Stimulated activated naive B cell treated with anti-CD40 and anti-IgM and Interleukin-4, amounts not matched to agents 10 μg/mL and 1 μg/mL and 100 μg/mL, for 72 hours (primary cell): ENCODE data around the gene GREM2.

Experiments
- ATAC-seq, 2 donors: fragments of 150-1000 bp; cut with Tn5 transposase; replicated peaks; 2 replicates each; pipeline ENCODE4 v1.10.0; 2021; ENCODE audit warnings: moderate library complexity in 1 of 2
- DNase-seq: peaks from one replicate; pipeline ENCODE4 v3.0.0; 2021
- H3K27ac Mint-ChIP-seq: one replicate; pipeline ENCODE4 v1.8.0; 2022; ENCODE audit warnings: mild to moderate bottlenecking, mixed read lengths
- H3K27me3 Mint-ChIP-seq, 2 donors: one replicate each; pipeline ENCODE4 v1.8.0; 2022; ENCODE audit warnings: mixed read lengths in 2 of 2
- H3K36me3 Mint-ChIP-seq, 2 donors: one replicate each; pipeline ENCODE4 v1.8.0; 2022; ENCODE audit warnings: mixed read lengths in 2 of 2, mild to moderate bottlenecking in 1 of 2
- H3K4me1 Mint-ChIP-seq, 2 donors: one replicate each; pipeline ENCODE4 v1.8.0; 2022; ENCODE audit warnings: mixed read lengths in 2 of 2, mild to moderate bottlenecking in 1 of 2
- H3K4me3 Mint-ChIP-seq, 2 donors: one replicate each; pipeline ENCODE4 v1.8.0; 2022; ENCODE audit warnings: mild to moderate bottlenecking in 2 of 2, mixed read lengths in 2 of 2, moderate library complexity in 1 of 2
- H3K9me3 Mint-ChIP-seq, 2 donors: one replicate each; pipeline ENCODE4 v1.8.0; 2022; ENCODE audit warnings: mixed read lengths in 2 of 2, mild to moderate bottlenecking in 1 of 2

GREM2 gene

DNA sequence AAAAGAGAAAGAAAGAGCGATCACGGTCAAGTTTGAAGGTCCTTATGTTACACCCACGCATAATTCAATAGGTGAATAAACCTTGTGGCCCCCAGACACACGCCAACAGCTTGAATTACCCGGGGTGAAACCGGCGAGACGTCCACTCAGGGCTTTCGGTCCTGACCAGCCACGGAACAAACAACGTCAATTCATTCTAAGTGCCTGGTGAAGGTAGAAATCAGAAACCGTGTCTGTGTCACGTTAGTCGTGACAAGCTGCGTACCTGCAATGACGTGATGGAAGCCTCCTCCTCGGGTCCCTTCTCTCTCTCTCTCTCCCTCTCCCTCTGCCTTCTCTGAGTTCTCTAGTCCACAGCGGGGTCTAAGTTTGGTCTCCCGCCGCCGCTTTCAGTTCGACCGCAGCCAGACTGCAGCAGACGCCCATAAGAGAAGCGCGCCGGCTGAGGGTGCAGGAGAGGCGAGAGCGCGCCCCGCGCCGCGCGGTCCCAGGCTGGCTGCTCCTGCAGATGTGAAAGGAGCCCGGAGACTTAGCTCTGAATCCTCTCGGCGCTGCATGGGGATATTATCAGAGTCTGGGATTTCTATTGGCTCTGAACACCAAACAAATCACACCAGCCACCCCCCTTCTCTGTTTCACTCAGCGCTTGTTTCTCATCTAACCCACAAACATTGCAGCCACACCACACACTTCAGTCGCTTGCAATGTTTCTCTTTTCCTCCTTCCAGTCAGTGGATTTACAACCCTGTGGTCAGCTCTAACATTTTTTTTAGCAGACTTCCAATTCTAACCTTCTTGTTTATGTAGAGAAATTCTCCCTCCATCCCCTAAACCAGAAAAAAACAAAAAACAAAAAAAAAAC lies at the start of gene GREM2:
GREM2 (minus strand) TSS at position 537 of the 862 bp plus-strand sequence. CDS start 118,680 bp downstream, outside the sequence.
- peak; percentile 79 to 87 for ATAC-seq
- DNase-seq: no peak
- Mint-ChIP-seq H3K27me3 (peaks cover 36 to 37% of the 10 kb centered on the region in 2 donors), H3K4me1 (peaks cover 7 to 10% of the 10 kb centered on the region in 2 donors), H3K9me3 (no peaks in the 10 kb centered on the region), H3K4me3 (peak within 1 kb of the TSS; percentile 84 to 85), H3K36me3 (no peaks in the 10 kb centered on the region), H3K27ac (peak within 1 kb of the TSS; percentile 56)

DNA sequence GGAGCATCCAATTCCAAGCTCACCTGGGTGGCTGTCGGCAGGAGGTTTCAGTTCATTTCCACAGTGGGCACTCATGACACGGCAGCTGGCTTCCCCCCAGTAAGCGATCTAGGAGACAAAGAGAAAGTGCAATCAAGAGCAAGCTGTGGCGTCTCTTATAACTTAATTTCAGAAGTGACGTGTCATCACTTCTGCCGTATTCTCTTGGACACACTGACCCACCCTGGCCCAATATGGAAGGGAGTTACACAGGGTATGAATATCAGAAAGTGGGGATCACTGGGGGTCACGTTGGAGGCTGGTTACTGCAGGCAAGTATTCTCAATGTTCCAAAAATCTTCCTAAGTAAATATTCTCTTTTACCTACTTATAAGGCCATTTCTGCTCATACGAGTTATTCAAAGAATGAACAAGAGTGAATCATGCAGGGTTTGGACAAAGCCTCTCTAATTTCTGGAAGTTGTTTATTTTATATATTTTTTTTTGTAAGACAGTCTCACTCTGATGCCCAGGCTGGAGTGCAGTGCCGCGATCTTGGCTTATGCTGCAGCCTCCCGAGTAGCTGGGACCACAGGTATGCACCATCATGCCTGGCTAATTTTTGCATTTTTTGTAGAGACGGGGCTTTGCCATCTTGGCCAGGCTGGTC lies 46.5 kb upstream of the GREM2 start:
- no peak for DNase-seq
- Mint-ChIP-seq H3K27ac (no peak overlapping the region), H3K9me3 (peaks cover 0 to 1% of the 10 kb centered on the region in 2 donors), H3K4me3 (no peak overlapping the region), H3K27me3 (no peaks in the 10 kb centered on the region), H3K4me1 (no peaks in the 10 kb centered on the region), H3K36me3 (no peaks in the 10 kb centered on the region)
- no peak for ATAC-seq

DNA sequence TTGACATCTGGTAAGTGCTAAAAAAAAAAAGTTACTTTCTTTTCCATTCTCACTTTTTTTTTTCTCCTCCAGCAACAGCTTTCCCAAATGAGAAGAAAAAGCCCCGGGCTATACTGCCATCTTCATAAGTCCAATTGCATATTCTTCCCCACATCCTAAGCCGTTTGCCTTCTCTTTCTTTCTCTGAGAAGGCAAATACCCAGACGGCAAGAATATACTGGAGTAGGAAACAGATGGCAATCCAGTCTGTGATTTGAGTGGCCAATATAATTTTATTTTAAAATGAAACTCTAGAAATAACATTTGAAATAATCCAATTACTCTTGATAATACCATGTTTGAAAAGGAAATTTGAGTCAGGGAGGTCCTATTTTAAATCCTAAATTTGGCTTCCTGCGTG lies 44.6 kb upstream of the GREM2 start:
- no peaks in the 10 kb centered on the region for H3K4me1 Mint-ChIP-seq
- ATAC-seq: no peak
- peaks cover 1 to 7% of the 10 kb centered on the region in 2 donors for H3K9me3 Mint-ChIP-seq

DNA sequence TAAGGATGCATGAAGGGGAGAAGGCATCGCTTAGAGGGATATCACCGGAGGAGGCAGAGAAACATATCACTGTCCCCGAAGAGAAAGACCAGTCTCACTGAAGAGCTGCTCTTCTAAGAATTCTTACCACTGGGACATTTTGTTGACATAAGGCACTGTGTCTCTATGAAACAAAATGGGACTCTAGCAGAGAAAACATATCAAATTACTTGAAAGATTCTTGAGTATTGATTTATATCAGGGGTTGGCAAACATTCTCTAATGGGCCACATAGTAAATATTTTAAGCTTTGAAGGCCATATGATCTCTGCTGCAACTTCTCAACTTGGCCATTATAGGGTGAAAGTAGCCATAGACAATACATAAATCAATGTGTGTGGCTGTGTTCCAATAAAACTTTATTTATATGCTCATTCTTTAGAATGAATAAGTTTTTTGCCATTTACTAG lies 41.0 kb upstream of the GREM2 start:
- Mint-ChIP-seq H3K27ac (no peak overlapping the region), H3K4me1 (no peaks in the 10 kb centered on the region), H3K27me3 (no peaks in the 10 kb centered on the region), H3K36me3 (no peaks in the 10 kb centered on the region), H3K9me3 (peaks cover 1 to 7% of the 10 kb centered on the region in 2 donors), H3K4me3 (no peak overlapping the region)
- ATAC-seq (no peak), DNase-seq (no peak)

More for the DNA sequence above, 44.6 kb upstream of the GREM2 start:
- no peaks in the 10 kb centered on the region for H3K36me3 Mint-ChIP-seq
- H3K4me3 Mint-ChIP-seq: no peak overlapping the region
- DNase-seq: no peak
- no peak overlapping the region for H3K27ac Mint-ChIP-seq
- H3K27me3 Mint-ChIP-seq: no peaks in the 10 kb centered on the region

DNA sequence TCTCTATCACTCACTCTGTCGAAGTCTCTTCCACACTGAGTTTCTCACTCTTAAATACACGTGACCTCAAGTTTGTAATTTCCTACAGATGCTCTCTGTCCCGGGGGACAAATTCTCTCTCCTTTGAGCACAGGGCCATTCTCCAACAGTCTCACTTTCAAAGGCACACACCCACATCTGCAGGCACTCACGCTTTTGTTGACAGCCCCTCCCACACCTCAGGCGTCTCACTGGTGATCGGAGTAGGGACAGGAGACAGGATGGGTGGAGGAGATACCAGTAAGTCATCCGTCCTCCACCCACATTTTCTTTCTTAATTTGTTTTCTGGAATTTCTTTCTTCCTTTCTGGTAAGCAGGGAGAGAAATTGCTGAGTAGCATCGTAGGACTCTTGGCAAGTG lies 40.6 kb upstream of the GREM2 start:
- Mint-ChIP-seq H3K27ac (no peak overlapping the region), H3K36me3 (no peaks in the 10 kb centered on the region), H3K4me1 (no peaks in the 10 kb centered on the region), H3K4me3 (no peak overlapping the region), H3K27me3 (no peaks in the 10 kb centered on the region), H3K9me3 (peaks cover 1 to 7% of the 10 kb centered on the region in 2 donors)
- DNase-seq (no peak), ATAC-seq (no peak)

DNA sequence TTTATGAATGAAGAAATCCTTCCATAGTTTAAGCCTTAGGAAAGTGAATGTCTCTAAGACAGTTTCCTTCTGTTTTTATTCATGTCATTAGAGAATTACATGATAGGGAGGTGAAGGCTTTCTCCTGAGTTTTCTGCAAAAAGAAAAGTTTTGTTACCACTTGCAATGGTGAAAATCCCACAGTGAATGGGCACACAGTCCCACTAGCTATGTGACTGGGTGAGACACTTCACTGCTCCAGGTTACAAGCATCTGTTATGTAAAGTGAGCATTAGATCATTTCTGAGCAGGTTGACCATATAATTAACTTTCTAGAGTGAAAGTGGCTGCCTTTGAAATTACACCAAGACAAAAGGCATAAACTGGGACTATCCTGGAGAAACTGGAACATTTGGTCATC lies 38.9 kb upstream of the GREM2 start:
- Mint-ChIP-seq H3K4me1 (no peaks in the 10 kb centered on the region), H3K27me3 (no peaks in the 10 kb centered on the region), H3K9me3 (peaks cover 3 to 7% of the 10 kb centered on the region in 2 donors), H3K36me3 (no peaks in the 10 kb centered on the region), H3K27ac (no peak overlapping the region), H3K4me3 (no peak overlapping the region)
- ATAC-seq (no peak), DNase-seq (no peak)

DNA sequence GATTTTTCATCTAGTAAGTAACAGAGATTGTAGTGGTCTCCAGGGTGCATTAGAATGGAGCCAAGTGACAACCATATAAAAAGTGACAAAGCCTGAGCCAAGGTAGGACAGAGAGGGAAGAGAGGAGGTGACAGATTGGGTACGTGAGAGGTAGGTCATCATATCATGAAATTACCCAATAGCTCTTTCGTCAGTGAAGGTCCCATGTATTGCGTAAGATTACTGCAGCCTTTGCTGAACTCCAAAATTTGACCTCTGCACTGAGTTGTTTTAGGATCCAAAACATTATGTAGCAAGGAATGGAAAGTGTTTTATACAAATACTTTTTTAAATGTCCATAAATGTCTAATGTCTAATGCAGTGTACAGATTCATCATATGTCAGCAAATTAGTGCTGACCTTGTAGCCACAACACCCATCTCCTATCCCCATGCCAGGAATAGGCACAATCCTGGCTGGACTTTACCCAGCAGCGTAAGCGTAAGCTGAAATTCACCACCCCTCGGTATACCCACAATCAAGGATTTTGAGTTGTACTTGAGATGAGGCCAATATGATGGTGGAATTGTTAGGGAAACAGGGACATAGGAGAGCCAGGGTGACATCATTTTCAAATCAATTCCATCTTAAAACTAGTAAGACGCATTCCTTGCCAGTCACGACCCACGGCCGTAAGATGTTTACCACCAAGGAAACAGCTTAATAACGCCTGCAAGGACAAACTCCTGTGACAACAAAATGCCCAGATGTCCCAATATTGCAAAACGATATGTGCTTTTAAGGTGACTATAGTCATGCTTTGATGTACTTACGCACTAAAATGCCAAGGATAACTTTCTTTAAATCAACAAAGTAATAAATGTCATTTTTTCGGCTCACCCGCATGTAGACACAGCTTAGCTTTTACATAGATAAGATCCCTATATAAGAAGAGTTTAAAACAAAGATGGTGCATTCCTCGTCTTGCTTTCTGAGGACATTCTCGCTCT lies 38.1 kb upstream of the GREM2 start:
- peaks cover 3 to 7% of the 10 kb centered on the region in 2 donors for H3K9me3 Mint-ChIP-seq
- no peaks in the 10 kb centered on the region for H3K4me1 Mint-ChIP-seq
- ATAC-seq: no peak
- H3K36me3 Mint-ChIP-seq: no peaks in the 10 kb centered on the region
- no peaks in the 10 kb centered on the region for H3K27me3 Mint-ChIP-seq
- DNase-seq: no peak
- H3K4me3 Mint-ChIP-seq: no peak overlapping the region
- no peak overlapping the region for H3K27ac Mint-ChIP-seq

DNA sequence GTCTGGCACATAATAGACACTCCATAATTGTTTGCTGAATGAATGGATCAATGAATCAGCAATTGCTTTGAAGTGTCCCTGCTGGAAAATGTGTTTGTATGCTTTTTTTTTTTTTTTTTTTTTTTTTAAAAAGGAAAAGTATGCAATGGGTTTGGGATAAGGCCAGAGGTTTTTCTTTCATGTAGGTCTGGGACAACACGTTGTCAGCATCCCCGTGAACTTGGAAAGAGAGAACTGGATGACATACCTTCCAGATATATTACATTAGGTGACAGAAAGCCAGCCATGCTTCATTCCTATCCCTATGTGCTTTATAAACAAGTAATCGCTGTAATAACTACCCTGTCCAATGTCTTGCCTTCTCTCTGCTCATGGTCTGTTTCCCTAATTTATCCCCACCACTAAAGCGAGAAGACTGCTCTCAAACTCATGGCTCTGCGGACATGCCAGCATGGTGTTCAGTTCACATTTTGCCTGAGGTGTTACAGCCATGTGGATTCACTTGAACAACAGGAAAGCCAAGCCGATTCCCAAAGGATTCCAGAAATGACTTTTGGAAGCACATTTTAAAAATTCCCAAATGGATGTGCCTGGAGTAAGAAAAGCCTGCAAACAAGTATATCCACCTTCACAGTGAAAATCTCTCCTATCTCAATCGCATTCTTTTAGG lies 34.8 kb upstream of the GREM2 start:
- H3K4me1 Mint-ChIP-seq: no peaks in the 10 kb centered on the region
- H3K9me3 Mint-ChIP-seq: peaks cover 0 to 3% of the 10 kb centered on the region in 2 donors
- ATAC-seq: no peak
- no peak overlapping the region for H3K27ac Mint-ChIP-seq
- H3K27me3 Mint-ChIP-seq: no peaks in the 10 kb centered on the region
- no peak for DNase-seq
- H3K4me3 Mint-ChIP-seq: no peak overlapping the region
- no peaks in the 10 kb centered on the region for H3K36me3 Mint-ChIP-seq

DNA sequence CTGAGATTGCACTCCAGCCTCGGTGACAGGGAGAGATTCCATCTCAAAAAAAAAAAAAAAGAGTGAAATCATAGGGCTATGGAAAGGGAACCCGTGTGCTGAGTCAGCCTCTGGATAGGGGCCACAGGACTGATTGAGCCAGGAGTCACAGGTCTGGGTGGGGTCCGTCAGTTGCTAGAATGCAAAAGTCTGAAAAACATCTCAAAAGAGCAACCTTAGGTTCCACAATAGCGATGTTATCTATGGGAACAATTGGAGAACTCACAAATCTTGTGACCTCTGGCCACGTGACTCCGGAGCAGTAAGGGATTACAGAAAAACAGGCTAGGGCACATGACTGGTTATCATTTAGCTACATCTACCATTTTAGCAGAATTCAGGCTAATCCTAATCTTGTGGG lies 32.8 kb upstream of the GREM2 start:
- Mint-ChIP-seq H3K4me1 (no peaks in the 10 kb centered on the region), H3K27ac (no peak overlapping the region), H3K4me3 (no peak overlapping the region), H3K9me3 (peaks cover 0 to 2% of the 10 kb centered on the region in 2 donors), H3K36me3 (no peaks in the 10 kb centered on the region), H3K27me3 (no peaks in the 10 kb centered on the region)
- no peak for DNase-seq
- no peak for ATAC-seq

DNA sequence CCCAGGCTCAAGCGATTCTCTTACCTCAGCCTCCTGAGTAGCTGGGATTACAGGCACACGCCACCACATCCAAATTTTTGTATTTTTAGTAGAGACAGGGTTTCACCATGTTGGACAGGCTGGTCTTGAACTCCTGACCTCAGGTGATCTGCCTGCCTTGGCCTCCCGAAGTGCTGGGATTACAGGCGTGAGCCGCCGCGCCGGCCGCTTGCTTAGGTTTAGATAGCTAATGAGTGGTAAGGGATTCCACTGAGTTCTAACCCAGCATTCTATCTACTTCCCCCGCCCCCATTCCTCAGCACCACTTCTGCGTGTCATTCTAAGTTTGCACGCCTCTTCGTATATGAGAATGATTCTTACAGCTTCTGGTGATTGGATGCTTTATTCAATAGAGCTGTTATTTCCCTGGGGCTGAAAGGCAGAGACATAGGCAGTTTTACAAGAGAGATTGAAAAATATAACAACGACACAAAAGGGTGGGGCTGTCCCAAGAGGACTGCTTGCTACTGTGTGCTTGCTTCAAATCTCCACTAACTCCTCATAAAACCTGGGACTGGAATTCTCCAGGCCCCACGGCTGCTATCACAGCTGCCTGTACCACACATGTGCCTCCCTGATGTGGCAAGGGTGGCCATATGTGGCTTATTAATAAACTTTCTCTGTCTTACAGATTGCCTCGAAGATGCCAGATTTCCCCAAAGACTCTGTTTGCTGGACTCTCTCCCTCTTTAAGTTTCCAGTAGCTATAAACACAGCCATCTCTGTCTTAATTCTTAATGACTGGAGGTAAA lies 23.7 kb upstream of the GREM2 start:
- H3K27ac Mint-ChIP-seq: no peak overlapping the region
- no peaks in the 10 kb centered on the region for H3K36me3 Mint-ChIP-seq
- ATAC-seq (no peak), DNase-seq (no peak)
- no peak overlapping the region for H3K4me3 Mint-ChIP-seq
- H3K9me3 Mint-ChIP-seq: peaks cover 6 to 7% of the 10 kb centered on the region in 2 donors
- no peaks in the 10 kb centered on the region for H3K27me3 Mint-ChIP-seq
- no peaks in the 10 kb centered on the region for H3K4me1 Mint-ChIP-seq

DNA sequence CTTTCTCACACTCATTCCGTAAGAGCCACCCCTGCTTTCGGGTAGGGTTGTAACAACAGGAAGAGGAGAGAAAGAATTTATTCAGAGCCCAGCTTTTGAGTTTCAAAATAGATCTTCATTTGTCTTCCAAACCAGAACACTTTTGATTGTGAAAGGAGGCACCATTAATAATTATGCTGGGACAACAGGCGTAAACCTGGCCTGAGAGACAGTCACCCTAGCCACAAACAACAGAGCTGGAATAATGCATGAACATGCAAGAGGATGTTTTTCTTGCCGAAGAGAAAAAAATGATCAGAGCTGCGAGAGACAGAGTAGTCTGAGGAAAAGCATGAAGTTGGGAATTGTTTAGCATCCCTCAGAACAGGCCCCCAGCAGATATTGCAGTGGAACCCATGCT lies 18.5 kb upstream of the GREM2 start:
- H3K9me3 Mint-ChIP-seq: peaks cover 2 to 3% of the 10 kb centered on the region in 2 donors

DNA sequence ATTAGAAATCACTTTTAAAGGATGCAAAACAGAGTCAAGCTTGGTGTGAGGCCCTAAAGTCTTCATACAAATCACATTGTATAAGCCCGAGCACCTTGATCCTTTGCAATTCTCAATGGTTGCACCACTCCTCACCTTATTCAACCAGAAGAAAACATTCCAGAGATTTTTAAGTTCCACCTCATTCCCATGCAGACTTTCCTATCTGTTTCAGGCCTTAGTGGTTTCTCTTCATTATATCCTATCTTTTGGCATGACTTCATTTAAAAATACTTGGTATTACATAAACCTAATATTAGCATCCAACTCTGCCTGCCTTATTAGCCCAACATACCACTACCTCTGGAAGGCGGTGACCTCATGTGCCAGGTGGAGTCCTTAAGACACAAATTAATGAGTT lies 9.3 kb upstream of the GREM2 start:
- H3K4me1 Mint-ChIP-seq: no peaks in the 10 kb centered on the region
- H3K27me3 Mint-ChIP-seq: no peaks in the 10 kb centered on the region
- no peak for DNase-seq
- H3K4me3 Mint-ChIP-seq: no peak overlapping the region
- ATAC-seq: no peak
- H3K27ac Mint-ChIP-seq: no peak overlapping the region
- no peaks in the 10 kb centered on the region for H3K36me3 Mint-ChIP-seq
- H3K9me3 Mint-ChIP-seq: peaks cover 0 to 2% of the 10 kb centered on the region in 2 donors

More for the DNA sequence above, 18.5 kb upstream of the GREM2 start:
- H3K36me3 Mint-ChIP-seq: no peaks in the 10 kb centered on the region
- no peak for DNase-seq
- no peaks in the 10 kb centered on the region for H3K27me3 Mint-ChIP-seq
- no peak for ATAC-seq
- H3K4me3 Mint-ChIP-seq: no peak overlapping the region
- no peaks in the 10 kb centered on the region for H3K4me1 Mint-ChIP-seq
- no peak overlapping the region for H3K27ac Mint-ChIP-seq
